ENCODE results near the gene RAET1G. TPM values are rescaled to one million over a fixed set of nuclear protein-coding genes. Genes with fewer than 3 reads are reported as not detected.

Gene RAET1G
- total and polyA plus RNA-seq, 9 of the 15 experiments (the other 6 are each of a cell fraction or from before 2014, with no cell fraction given) = 0.11 TPM; not detected in 8

DNA sequence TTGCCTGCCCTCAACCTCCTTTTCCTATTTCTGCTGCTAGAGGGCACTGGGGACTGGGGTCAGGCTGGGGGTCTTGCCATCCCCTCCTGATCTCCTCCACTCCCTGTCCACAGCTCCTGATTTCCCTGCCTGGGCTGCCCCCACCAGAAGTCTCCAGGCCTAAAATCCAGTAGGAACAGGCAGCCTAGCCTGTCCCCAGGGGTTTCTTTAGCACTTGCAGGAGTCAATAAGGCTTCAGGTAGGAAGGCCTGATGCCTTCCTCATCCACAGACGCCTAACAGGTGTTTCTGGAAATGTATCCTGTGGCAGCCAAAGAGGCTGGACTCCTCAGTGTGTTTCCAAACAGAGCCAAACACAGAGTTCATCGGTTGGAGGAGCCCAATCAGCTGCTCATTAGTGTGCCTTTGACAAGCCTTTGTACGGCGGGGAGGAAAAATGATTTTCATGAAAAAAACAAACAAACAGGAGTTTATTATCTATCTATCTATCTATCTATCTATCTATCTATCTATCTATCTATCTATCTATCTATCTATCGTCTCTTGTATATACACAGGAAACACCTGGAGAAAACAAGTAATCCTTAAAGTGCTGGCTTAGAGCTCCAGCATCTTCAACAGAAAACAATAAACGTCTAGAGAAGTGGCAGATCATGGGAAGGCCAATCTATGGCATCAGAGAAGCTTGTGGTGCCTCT lies 21.3 kb downstream of the RAET1G start:
- FAIRE-seq (no peak), ATAC-seq (no peak), DNase-seq (ENCODE audit: extremely low read depth in 1 of 4, low spot score in 3 of 4) (no peak)
- ChIA-PET POLR2A (interaction anchor here (0.6 kb wide), 2 partner anchors 54 to 213 kb away, joined by 3 read pairs; no protein-coding TSS in a partner anchor), CTCF (ENCODE audit: low intra/inter-chr PET ratio) (interaction anchor here (0.6 kb wide), 2 partner anchors 22 to 63 kb away, joined by 3 to 4 read pairs; no protein-coding TSS in a partner anchor)
- Histone ChIP-seq H3K4me1 (replicated peaks in 1 of 2; ENCODE audit: control insufficient read depth in 2 of 2, insufficient read depth in 2 of 2, low read length in 2 of 2) (peaks cover 0 to 6% of the 10 kb centered on the region in 2 experiments; a peak in 1 of 5 replicates), H3K27me3 (ENCODE audit: control insufficient read depth in 2 of 2, insufficient read depth in 2 of 2, low read length in 2 of 2) (peaks cover 45 to 84% of the 10 kb centered on the region in 2 experiments), H3K4me3 (no peak overlapping the region), H3K9ac (ENCODE audit: insufficient read depth in 1 of 2, low read depth in 2 of 2, low read length in 2 of 2) (no peak overlapping the region), H3K36me3 (ENCODE audit: control insufficient read depth, insufficient read depth, low read length) (no peaks in the 10 kb centered on the region), H2AFZ (ENCODE audit: low read depth, low read length) (no peak overlapping the region), H3K9me3 (replicated peaks; ENCODE audit: control insufficient read depth, insufficient read depth, low read depth, low read length) (no peaks in the 10 kb centered on the region), H3K9me1 (ENCODE audit: control insufficient read depth, insufficient read depth, low read length) (no peaks in the 10 kb centered on the region), H3K4me2 (ENCODE audit: insufficient read depth, low read length) (no peak overlapping the region), H3K79me2 (ENCODE audit: control insufficient read depth, insufficient read depth, low read length) (no peaks in the 10 kb centered on the region), H3K27ac (ENCODE audit: extremely low read depth, low read depth, low read length) (no peak overlapping the region), H4K20me1 (replicated peaks; ENCODE audit: control insufficient read depth, insufficient read depth, low read length) (no peaks in the 10 kb centered on the region)
- under 1% methylated on average over 6 of the region's 6 CpGs for WGBS (ENCODE audit: insufficient coverage, low coverage, missing lambda C conversion rate)
- intact Hi-C loops (cut with micrococcal nuclease) (no loop called here), in situ Hi-C loops (cut with MboI) (loop anchor here (25.0 kb wide), 1 partner anchor 864 kb away; no protein-coding TSS in a partner anchor)
- TF ChIP-seq GATA2 (CRISPR knock-in tag; IDR thresholded peaks at IDR 0.05) (0 out of 2 replicates have a peak, but pooled peaks have one; percentile 17), GATAD2B (IDR thresholded peaks at IDR 0.05; ENCODE audit: borderline replicate concordance) (0 out of 2 replicates have a peak, but pooled peaks have one; percentile 52), BMI1 (IDR thresholded peaks at IDR 0.05; ENCODE audit: low read length) (no peak), TGIF2 (CRISPR knock-in tag; IDR thresholded peaks at IDR 0.05) (no peak), SP1 (CRISPR knock-in tag; IDR thresholded peaks at IDR 0.05) (no peak), MTA1 (IDR thresholded peaks at IDR 0.05; ENCODE audit: borderline replicate concordance) (no peak), RBFOX2 (IDR thresholded peaks at IDR 0.05; ENCODE audit: low read depth, low read length) (no peak), DACH1 (IDR thresholded peaks at IDR 0.05; ENCODE audit: partially characterized antibody) (peak; percentile 97)
- TF ChIP-seq, protein P1, sequence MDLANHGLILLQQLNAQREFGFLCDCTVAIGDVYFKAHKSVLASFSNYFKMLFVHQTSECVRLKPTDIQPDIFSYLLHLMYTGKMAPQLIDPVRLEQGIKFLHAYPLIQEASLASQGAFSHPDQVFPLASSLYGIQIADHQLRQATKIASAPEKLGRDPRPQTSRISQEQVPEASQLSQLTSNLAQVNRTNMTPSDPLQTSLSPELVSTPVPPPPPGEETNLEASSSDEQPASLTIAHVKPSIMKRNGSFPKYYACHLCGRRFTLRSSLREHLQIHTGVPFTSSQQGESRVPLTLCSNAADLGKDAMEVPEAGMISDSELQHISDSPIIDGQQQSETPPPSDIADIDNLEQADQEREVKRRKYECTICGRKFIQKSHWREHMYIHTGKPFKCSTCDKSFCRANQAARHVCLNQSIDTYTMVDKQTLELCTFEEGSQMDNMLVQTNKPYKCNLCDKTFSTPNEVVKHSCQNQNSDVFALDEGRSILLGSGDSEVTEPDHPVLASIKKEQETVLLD (IDR thresholded peaks at IDR 0.05) = peak; percentile 41; the same call in 1 of the 2 replicates
- TF ChIP-seq, protein P2, sequence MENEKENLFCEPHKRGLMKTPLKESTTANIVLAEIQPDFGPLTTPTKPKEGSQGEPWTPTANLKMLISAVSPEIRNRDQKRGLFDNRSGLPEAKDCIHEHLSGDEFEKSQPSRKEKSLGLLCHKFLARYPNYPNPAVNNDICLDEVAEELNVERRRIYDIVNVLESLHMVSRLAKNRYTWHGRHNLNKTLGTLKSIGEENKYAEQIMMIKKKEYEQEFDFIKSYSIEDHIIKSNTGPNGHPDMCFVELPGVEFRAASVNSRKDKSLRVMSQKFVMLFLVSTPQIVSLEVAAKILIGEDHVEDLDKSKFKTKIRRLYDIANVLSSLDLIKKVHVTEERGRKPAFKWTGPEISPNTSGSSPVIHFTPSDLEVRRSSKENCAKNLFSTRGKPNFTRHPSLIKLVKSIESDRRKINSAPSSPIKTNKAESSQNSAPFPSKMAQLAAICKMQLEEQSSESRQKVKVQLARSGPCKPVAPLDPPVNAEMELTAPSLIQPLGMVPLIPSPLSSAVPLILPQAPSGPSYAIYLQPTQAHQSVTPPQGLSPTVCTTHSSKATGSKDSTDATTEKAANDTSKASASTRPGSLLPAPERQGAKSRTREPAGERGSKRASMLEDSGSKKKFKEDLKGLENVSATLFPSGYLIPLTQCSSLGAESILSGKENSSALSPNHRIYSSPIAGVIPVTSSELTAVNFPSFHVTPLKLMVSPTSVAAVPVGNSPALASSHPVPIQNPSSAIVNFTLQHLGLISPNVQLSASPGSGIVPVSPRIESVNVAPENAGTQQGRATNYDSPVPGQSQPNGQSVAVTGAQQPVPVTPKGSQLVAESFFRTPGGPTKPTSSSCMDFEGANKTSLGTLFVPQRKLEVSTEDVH (IDR thresholded peaks at IDR 0.05; ENCODE audit: low read depth, partially characterized antibody) = no peak
- TF ChIP-seq, protein P3, sequence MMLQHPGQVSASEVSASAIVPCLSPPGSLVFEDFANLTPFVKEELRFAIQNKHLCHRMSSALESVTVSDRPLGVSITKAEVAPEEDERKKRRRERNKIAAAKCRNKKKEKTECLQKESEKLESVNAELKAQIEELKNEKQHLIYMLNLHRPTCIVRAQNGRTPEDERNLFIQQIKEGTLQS (IDR thresholded peaks at IDR 0.05) = no peak
- TF ChIP-seq, protein P3 (CRISPR knock-in tag; conservative IDR thresholded peaks at IDR 0.05) = no peak
- TF ChIP-seq, protein P4, sequence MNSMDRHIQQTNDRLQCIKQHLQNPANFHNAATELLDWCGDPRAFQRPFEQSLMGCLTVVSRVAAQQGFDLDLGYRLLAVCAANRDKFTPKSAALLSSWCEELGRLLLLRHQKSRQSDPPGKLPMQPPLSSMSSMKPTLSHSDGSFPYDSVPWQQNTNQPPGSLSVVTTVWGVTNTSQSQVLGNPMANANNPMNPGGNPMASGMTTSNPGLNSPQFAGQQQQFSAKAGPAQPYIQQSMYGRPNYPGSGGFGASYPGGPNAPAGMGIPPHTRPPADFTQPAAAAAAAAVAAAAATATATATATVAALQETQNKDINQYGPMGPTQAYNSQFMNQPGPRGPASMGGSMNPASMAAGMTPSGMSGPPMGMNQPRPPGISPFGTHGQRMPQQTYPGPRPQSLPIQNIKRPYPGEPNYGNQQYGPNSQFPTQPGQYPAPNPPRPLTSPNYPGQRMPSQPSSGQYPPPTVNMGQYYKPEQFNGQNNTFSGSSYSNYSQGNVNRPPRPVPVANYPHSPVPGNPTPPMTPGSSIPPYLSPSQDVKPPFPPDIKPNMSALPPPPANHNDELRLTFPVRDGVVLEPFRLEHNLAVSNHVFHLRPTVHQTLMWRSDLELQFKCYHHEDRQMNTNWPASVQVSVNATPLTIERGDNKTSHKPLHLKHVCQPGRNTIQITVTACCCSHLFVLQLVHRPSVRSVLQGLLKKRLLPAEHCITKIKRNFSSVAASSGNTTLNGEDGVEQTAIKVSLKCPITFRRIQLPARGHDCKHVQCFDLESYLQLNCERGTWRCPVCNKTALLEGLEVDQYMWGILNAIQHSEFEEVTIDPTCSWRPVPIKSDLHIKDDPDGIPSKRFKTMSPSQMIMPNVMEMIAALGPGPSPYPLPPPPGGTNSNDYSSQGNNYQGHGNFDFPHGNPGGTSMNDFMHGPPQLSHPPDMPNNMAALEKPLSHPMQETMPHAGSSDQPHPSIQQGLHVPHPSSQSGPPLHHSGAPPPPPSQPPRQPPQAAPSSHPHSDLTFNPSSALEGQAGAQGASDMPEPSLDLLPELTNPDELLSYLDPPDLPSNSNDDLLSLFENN (IDR thresholded peaks at IDR 0.05; ENCODE audit: low read depth in 2 of 2, low read length in 2 of 2) = no peak
- BruUV-seq (replicated peaks) = no TSS peak
